Right kidney (tissue), 1 donor: Measurements from ENCODE around the gene DVL1.
"Not testable (repeated sequence)": the region's sequence is repeated elsewhere in the genome, so short reads cannot be mapped to it uniquely, and the experiment has no call there.

Experiments
- DNase-seq: peaks from one replicate; pipeline ENCODE4 v3.0.0-alpha.2; 2016

DVL1 gene

DNA sequence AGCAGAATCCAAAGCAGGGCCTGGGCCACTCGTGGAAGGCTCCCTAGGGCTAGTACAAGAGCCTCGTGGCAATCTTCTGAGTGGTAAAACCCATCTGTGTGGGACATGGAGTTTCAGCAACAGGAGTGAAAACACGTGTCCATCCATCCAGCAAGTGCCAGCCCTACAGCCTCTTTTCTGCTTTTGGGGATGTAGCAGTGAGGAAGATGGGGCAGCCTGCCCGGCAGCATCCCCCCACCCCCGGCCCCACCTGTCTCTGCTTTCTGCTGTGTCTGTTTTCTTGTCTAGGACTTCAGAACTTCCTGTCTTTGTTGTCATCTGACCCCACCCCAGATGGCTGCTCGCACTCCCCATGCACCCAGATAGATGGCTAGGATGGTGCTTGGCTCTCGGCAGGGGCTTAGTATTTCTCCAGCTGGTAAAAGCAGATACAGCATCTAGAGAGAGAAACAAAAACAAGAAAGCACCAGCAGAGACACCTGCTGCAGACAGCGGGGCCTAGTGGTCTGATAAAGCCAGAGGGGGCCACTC, 23.1 kb downstream of the DVL1 start:
- DNase-seq: no peak

DNA sequence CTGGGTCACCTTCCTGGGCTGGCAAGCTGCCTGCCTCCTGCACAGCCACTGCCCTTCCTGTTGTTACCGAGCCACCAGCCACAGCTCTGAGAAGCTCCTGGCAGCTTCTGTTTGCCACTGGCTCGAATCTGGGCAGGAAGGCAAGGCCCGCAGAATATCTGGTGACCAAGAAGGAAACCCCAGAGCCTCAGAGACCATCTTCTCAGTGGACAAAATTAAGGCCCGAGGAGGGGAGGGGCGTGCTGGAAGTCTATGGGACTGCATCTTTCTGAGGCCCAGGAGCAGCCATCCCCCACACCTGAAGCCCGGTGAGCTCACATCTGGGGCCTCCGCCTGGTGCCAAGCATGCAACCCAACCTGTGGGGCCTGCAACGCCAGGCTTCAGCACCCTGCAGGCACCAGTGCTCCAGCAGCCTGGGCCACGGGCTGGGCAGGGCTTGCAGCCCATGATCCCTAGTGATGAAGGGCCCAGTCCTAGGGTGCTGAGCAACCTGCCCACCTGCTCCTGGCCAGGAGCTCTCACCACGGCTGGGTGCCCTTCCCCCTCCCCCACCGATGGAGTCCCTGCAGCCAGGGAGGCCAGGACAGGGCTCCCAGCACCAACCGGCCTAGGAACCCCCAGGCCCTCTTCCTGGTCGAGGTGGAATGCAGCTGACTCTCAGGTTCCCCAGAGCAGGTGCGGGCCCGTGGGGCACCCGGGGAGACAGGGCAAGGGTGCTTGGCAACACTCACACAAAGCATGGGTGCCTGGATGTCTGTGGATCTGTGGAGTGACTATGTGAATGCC, 23.7 kb downstream of the DVL1 start:
- DNase-seq: no peak

DNA sequence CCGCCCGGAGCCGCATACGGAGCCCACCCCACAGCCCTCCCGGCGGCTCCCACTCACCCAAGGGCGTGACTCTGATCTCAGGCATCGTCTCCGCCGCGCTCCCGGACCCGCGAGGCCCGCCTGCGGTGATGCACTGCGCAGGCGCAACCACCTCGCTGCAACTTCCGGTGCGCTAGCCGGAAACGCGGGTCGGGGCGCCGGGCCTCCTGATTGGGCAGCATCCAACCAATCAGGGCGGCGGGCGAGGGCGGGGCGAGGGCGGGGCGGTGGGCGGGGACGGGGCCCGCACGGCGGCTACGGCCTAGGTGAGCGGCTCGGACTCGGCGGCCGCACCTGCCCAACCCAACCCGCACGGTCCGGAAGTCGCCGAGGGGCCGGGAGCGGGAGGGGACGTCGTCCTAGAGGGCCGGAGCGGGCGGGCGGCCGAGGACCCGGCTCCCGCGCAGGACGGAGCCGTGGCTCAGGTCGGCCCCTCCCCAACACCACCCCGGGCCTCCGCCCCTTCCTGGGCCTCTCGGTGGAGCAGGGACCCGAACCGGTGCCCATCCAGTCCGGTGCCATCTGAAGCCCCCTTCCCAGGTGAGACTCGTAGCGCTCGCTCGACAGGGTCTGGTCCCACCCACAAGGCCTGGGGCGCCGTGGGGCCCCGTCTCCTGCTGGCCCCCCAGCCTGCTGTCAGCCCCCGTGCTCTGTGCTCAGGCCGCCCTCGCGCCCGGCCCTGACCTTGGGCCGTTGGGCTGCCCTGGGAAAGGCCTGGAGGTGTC, 24.5 kb downstream of the DVL1 start, which contains the start of the genes CPTP and INTS11:
Gene CPTP (plus strand): TSS at position 279 of the 764 bp plus-strand sequence. CDS start 2,109 bp downstream, outside the sequence.
Gene INTS11 (minus strand): TSS at position 137 of the 764 bp plus-strand sequence. CDS start 52 bp downstream, at position 85.
- peak; percentile 80 for DNase-seq

DNA sequence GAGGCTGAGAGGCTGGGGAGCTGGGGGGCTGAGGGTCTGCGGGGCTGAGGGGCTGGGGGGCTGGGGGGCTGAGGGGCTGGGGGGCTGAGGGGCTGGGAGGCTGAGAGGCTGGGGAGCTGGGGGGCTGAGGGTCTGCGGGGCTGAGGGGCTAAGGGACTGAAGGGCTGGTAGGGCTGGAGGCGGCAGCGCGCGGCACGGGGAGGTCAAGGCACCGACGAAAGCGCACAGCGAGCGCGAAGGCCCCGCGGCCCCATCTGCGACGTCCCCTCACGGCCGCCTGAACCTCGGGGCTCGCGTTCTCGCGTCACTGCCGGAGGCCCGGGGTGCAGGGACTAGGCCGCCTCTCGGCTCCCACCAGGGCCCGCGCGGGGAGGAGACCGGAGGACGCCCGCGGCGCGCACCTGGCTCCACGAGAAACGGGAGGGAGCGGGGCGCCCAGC, 25.1 kb downstream of the DVL1 start:
- DNase-seq: peak; percentile 82

DNA sequence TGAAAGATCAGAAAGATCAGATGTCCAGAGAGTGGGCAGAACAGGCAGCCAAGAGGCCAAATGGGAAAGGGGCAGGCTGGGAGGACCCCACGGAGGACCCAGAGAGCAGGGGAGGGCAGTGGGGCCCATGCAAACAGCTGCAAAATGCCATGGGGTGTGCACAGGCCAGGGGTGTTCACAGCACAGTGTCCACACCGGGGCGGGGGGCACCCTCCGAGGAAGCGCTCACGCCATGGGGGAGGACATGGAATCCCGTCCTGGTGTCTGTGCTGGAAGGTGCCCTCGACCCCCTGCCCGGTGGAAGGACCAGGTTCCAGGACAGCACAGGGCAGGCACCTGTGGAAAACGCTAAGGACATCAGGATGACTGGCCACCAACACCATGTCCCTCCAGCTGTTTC, 26.3 kb downstream of the DVL1 start:
- no peak for DNase-seq

DNA sequence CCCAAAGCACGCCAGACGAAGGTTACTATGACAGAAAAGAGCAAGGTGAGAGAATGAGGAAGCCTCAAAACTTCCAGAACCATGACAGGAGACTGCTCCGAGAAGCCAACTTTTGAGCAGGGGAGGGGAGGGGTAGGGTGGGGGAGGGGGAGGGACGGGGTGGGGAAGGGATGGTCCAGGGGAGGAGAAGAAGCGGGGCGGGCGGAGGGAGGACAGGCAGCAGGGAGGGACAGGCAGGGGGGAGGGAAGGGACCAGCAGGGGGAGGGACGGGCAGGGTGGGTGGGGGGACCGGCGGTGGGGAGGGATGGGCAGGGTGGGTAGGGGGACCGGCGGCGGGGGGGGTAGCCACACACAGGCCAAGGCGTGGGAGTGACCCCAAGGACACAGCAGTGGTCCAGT, 26.8 kb downstream of the DVL1 start:
- no peak for DNase-seq

DNA sequence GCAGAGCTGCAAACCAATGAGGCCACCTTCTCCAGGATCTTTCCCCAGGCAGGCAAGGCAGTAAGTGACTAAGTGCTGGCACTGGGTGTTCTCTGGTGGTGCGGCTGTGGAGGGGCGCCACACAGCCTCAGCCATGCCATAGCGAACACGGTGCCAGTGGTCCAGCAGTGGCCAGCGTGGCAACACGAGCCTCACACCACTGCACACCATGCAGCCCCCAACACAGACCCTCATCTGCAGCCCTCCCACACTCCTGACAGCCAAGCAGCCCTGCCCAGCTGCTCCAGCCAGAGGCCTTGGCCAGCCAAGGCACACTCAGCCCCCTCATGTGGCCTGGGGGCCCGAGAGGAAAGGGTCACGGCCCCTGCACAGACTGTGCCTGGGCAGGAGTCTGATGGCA, 27.7 kb downstream of the DVL1 start:
- no peak for DNase-seq

DNA sequence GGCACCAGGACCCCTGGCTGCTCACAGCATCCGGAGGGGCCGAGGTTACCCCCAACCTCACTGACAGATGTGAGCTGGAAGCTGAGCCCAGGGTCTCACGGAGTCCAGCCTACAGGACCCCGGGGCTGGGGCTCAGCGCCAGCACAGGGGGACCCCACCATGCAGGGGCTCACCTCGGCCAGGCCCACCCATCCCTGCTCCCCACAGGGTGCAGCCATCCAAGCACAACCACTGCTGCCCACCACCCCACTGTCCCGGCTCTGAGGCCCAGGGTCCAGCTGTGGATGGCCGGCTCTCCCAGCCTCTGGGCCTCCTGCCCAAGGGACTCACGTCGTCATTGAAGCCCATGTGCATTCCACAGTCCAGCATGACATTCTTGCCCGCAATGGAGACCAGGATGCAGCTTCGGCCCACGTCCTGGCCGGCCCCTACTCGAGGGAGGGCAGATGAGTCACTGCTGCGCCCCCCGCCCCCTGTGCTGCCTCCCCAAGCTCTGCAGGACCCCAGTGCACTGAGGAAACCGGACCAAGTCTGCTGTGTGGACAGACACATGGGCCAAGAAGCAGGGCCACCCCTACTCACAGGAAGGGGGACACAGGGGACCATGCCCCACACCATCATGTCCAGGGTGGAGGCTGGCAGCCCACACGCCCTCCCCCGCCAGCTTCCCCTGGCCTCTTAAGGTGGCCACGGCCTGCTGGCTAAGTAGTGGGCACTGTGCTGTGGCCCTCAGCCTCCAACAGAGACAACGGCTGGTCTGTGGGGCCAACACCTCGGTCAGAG, 28.4 kb downstream of the DVL1 start:
- no peak for DNase-seq

DNA sequence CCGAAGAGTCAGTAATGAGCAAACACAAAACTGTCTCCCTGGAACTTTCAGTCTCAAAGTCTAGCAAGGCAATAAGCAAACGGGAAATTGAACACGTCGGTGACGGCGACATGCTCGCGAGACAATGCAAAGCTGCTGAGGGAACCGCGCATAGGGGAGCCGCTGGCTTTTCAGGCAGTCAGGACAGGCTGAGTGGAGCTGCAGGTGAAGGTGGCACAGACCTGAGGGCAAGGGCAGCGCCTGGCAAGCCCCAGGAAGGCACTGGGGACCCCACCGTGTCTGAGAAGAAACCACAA, 29.6 kb downstream of the DVL1 start:
- no peak for DNase-seq

DNA sequence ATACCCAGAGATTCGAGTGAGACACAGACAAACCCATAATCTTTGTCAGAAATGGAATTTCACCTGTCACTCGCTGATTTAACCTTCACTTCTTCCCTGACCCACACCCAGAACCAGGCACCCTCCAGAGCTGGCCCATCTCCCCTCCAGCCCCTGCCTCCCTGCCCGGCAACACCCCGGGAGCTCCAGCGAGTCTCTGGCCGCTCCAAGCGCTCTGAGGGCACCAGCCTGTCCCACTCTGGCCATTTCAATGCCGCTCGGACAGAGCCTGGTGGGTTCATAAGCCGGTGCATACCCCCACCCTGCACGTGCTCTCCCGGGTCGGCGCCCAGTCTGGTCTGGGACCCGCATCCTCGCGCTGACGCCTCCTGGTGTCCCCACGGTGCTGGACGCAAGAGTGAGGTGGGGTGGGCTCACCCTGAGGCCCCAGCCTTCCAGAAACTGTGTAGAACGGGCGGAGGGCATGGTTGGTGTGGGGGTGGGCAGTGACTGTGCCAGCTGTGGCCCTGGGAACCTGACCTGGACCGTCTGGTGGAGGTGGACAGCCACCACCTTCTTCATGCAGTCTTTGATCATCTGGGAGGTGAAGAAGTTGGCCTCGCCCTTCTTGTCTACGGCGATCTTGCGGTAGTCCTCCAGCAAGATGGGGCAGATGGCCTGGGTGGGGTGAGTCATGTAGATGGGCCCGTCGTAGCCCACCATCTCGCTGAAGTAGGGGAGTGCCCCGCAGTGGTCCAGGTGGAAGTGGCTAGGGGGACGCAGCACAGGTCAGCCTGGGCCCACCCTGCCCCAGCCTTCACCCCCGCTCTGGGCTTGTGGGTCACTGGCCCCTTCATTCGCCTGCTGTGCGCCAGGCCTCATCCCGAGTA, 30.2 kb downstream of the DVL1 start:
- no peak for DNase-seq

DNA sequence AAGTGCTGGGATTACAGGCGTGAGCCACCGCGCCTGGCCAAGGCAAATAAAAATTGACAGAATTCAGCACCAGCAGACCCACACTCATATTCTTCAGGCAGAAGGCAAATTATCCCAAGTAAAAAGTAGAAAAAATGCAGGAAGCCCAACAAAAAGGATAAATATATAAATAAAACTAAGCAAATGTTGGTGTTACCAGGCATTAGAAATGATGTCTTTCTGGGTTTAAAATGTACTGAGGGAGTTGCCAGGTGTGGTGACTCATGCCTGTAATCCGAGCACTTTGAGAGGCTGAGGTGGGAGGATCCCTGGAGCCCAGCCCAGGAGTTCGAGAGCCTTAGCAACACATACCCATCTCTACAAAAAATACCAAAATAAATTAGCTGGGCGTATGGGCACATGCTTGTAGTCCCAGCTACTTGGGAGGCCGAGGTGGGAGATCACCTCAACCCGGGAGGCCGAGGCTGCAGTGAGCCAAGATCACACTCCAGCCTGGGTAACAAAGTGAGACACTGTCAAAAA, 31.0 kb downstream of the DVL1 start:
- no peak for DNase-seq

DNA sequence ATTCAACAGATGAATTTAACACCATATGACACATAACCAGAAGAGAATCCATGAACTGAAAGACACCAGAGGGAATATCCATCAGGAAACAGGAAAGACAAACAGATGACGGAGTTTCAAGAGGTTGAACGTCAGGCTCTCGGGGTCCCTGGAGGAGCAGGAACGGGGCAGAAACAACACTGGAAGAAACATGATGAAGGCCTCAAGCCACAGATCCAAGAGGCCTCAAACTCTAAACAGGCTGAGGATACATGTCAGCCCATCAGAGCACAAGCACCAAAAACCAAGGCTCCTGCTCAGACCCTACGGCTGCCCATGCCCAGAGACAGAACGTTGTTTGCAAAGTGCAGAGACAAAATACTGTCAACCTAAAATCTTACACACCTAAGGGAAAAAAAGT, 31.8 kb downstream of the DVL1 start:
- DNase-seq: no peak

DNA sequence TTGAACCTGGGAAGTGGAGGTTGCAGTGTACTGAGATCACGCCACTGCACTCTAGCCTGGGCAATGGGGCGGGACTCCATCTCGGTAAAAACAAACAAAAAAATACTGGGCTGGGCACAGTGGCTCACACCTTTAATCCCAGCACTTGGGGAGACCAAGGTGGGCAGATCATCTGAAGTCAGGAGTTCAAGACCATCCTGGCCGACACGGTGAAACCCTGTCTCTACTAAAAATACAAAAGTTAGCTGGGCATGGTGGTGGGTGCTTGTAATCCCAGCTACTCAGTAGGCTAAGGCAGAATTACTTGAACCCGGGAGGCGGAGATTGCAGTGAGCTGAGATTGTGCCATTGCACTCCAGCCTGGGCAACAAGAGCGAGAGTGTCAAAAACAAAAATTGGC, 33.0 kb downstream of the DVL1 start:
- not testable (repeated sequence) for DNase-seq

DNA sequence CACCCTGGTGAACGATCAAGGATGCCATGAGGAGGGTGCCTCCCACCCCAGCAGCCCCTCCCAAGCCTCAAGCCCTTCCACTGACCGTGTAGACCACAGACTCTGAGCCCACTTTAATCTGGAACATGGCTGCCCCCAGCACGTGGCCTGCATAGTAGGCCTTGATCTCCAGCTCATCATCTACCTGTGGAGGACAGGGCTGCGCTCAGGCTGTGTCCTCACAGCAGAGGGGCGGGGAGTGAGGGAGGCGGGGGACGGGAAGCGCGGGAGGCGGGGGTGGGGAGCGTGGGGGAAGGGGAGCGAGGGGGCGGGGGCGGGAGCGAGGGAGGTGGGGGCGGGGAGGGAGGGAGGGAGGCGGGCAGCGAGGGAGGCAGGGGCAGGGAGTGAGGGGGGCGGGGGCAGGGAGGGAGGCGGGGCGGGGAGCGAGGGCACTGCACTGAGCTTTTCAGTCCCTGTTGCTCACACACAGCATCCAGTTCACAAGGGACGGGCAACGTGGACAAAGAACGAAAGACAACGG, 33.7 kb downstream of the DVL1 start:
- DNase-seq: no peak

DNA sequence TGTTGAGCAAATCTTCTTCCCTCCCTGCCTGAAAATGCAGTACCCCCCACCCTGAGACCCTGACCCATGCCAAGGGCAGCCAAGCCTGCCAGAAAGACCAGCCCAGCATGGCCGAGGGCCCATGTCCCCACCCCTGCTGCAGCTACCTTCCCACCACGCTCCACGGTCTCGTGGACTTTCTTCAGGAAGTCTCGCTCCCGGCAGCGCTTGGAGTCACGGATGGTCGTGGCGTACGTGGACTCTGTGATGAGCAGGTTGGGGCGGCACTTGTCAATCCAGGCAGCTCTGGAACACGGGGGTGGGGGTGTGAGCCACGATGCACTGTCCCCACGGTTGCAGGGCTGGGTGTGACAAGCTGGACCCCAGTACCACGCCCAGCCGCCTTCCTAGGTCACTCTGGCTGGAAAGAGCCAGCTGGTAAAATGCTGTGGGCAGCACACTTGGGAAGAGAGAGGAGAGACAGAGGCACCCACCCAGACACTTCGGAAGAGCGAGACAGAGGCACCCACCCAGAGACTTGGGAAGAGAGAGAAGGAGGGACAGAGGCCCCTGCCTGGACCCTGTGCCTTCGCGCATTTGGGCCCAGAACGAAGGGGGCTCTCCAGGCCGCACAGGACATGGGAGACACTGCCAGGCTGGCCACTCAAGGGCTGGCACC, 34.4 kb downstream of the DVL1 start:
- no peak for DNase-seq

DNA sequence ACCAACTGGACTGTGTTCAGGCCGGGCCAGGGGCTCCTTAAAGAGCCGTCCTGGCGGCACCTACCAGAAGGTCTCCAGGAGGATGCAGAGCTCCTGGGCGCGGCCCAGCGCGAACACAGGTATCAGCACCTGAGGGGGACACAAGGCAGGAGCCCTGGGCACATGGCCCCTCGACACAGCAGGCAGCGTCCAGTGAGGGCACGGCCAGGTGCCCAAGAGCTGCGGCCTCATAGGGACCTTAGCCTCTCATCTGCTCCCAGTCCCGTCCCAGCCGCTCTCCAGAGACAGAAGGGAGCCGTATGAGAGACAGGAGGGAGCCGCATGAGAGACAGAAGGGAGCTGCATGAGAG, 35.0 kb downstream of the DVL1 start:
- DNase-seq: no peak

DNA sequence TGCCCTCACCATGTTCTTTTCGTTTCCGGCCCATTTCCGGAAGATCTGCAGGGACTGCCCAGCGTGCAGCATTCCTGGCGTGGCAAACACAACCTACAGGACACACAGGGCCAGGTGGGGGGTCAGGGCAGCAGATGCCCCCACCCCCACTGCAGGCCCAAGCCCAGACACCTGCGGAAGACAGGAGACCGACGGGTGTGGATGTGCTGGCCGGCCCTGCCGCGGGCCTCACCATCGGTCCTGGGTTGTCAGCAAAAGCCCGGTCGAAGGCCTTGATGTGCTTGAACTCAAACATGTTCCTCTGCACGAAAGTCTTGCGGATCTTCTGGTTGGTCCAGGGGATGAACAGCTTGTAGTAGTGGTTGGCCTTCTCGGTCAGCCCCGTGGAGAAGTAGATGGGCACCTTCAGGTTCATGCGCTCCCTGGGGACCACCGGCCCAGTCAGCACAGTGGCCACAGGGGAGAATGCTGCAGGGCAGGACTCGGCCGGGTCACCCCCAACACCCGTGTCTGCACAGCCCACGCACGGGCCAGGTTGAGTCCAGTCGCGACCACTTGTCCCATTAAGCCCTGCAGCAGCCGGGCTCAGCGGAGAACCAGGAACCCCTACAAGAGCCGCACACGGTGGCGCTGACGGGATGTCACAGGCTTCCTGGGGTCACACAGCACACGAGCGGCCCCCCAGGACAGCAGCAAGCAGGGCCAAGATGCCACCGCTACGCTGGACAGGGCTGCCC, 35.5 kb downstream of the DVL1 start:
- DNase-seq: no peak

DNA sequence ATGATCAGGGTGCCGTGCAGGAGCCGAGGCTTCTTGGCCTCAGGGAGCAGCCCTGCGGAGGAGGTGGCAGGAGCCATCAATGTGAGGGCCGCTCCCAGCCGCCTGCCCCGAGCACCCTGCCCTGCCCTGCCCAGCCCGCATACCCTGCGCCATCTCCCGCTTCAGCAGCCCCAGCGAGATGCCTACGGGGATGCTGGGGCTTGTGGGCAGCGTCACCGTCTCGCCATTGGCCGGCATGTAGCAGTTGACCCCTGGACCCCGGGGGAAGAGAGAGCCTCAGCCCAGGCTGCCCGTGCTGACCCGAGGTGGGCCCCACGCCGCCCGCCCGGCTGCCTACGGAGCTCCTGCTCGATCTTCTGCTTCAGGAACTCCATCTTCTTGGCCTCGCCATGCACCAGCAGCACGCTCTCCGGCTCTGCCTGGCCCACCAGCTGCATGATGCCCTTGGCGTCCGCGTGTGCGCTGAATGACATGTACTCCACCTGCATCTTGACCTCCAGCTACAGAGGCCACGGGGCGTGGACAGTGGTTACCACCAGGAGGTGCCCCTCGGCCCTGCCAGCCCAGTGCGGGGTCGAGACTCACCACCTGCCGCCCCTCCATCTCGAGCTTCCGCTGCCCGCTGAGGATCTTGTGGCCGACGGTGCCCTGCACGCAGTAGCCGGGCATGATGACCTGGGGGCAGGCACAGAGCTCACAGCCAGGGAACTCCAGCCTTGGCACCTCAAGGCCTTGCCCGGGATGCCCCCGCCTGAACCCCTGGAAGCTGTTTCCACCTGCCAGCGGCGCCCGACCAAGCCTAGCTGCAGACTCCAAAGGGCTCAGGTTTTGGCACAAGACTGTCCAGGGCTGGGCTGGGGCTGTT, 36.5 kb downstream of the DVL1 start:
- no peak for DNase-seq
